ENCODE results near the gene TAS2R50.

The TAS2R50 gene

GRCh38 chr12:10941916-10942607 lies 44.6 kb downstream of the TAS2R50 start:
- H3K9me3 ChIP-seq (ENCODE audit: control insufficient read depth, low read length), result peaks cover 4% of the 10 kb centered on the region
- H3K27me3 ChIP-seq (ENCODE audit: control insufficient read depth, insufficient read depth, low read length), result no peaks in the 10 kb centered on the region
- H3K4me1 ChIP-seq, result no peaks in the 10 kb centered on the region
- H3K4me2 ChIP-seq (ENCODE audit: low read length), result no peak overlapping the region
- no peak overlapping the region for H3K9ac ChIP-seq
- no peaks in the 10 kb centered on the region for H3K79me2 ChIP-seq
- no peaks in the 10 kb centered on the region for H3K36me3 ChIP-seq (ENCODE audit: control insufficient read depth, insufficient read depth, low read length)
- no peak for TF ChIP-seq CTCF (IDR thresholded peaks at IDR 0.05)
- no peak overlapping the region for H2AFZ ChIP-seq
- H3K4me3 ChIP-seq (ENCODE audit: low read depth, low read length), result no peak overlapping the region
- H3K27ac ChIP-seq, result no peak overlapping the region

GRCh38 chr12:10941369-10941768 lies 45.3 kb downstream of the TAS2R50 start:
- Histone ChIP-seq H2AFZ (no peak overlapping the region), H3K79me2 (no peaks in the 10 kb centered on the region), H3K27me3 (ENCODE audit: control insufficient read depth, insufficient read depth, low read length) (no peaks in the 10 kb centered on the region), H3K36me3 (ENCODE audit: control insufficient read depth, insufficient read depth, low read length) (no peaks in the 10 kb centered on the region), H3K9me3 (ENCODE audit: control insufficient read depth, low read length) (peaks cover 4% of the 10 kb centered on the region), H3K4me3 (ENCODE audit: low read depth, low read length) (no peak overlapping the region), H3K9ac (no peak overlapping the region), H3K4me1 (no peaks in the 10 kb centered on the region), H3K4me2 (ENCODE audit: low read length) (no peak overlapping the region), H3K27ac (no peak overlapping the region)
- no peak for TF ChIP-seq CTCF (IDR thresholded peaks at IDR 0.05)

- H3K27me3 ChIP-seq (ENCODE audit: control insufficient read depth, insufficient read depth, low read length), result no peaks in the 10 kb centered on the region
Observed at GRCh38 chr12:10940389-10940788, 46.3 kb downstream of the TAS2R50 start.

GRCh38 chr12:10939163-10939562 lies 47.5 kb downstream of the TAS2R50 start, which contains the start of gene TAS2R14:
Gene TAS2R14 (minus strand): TSS chr12:10939263. CDS start chr12:10939207, 56 bp downstream.
- H3K27me3 ChIP-seq (ENCODE audit: control insufficient read depth, insufficient read depth, low read length), result no peaks in the 10 kb centered on the region
- no peak within 1 kb of the TSS for H3K9ac ChIP-seq
- no peak within 1 kb of the TSS for H3K4me2 ChIP-seq (ENCODE audit: low read length)
- no peak within 1 kb of the TSS for H3K27ac ChIP-seq
- no peaks in the 10 kb centered on the region for H3K79me2 ChIP-seq
- H3K36me3 ChIP-seq (ENCODE audit: control insufficient read depth, insufficient read depth, low read length), result no peaks in the 10 kb centered on the region
- H3K4me3 ChIP-seq (ENCODE audit: low read depth, low read length), result no peak within 1 kb of the TSS
- no peak within 1 kb of the TSS for H2AFZ ChIP-seq
- TF ChIP-seq CTCF (IDR thresholded peaks at IDR 0.05), result no peak
- H3K9me3 ChIP-seq (ENCODE audit: control insufficient read depth, low read length), result peaks cover 3% of the 10 kb centered on the region
- H3K4me1 ChIP-seq, result no peaks in the 10 kb centered on the region

More at GRCh38 chr12:10940389-10940788, 46.3 kb downstream of the TAS2R50 start:
- Histone ChIP-seq H3K27ac (no peak overlapping the region), H3K9me3 (ENCODE audit: control insufficient read depth, low read length) (peaks cover 4% of the 10 kb centered on the region), H3K79me2 (no peaks in the 10 kb centered on the region), H2AFZ (no peak overlapping the region), H3K9ac (no peak overlapping the region), H3K4me2 (ENCODE audit: low read length) (no peak overlapping the region), H3K4me3 (ENCODE audit: low read depth, low read length) (no peak overlapping the region), H3K4me1 (no peaks in the 10 kb centered on the region), H3K36me3 (ENCODE audit: control insufficient read depth, insufficient read depth, low read length) (no peaks in the 10 kb centered on the region)
- TF ChIP-seq CTCF (IDR thresholded peaks at IDR 0.05), result no peak

GRCh38 chr12:10936506-10936905 lies 50.2 kb downstream of the TAS2R50 start:
- no peak overlapping the region for H3K27ac ChIP-seq
- no peaks in the 10 kb centered on the region for H3K9me3 ChIP-seq (ENCODE audit: control insufficient read depth, low read length)
- H3K4me3 ChIP-seq (ENCODE audit: low read depth, low read length), result no peak overlapping the region
- no peak overlapping the region for H3K9ac ChIP-seq
- no peaks in the 10 kb centered on the region for H3K27me3 ChIP-seq (ENCODE audit: control insufficient read depth, insufficient read depth, low read length)
- no peak overlapping the region for H2AFZ ChIP-seq
- no peak overlapping the region for H3K4me2 ChIP-seq (ENCODE audit: low read length)
- H3K4me1 ChIP-seq, result no peaks in the 10 kb centered on the region
- no peaks in the 10 kb centered on the region for H3K79me2 ChIP-seq
- H3K36me3 ChIP-seq (ENCODE audit: control insufficient read depth, insufficient read depth, low read length), result no peaks in the 10 kb centered on the region
- TF ChIP-seq CTCF (IDR thresholded peaks at IDR 0.05), result no peak

All from parathyroid adenoma (tissue), 2 donors.